Small intestine (tissue), 7 donors: Measurements from ENCODE around the gene NYAP2. TPM values are rescaled to one million over a fixed set of nuclear protein-coding genes. Genes with fewer than 3 reads are reported as not detected.

Experiments used
- DNase-seq, 2 donors: peaks; one replicate each; pipeline versions ENCODE4 v3.0.0 to v3.0.0-alpha.2; 2013
- FAIRE-seq: peaks from 2 replicates; lab custom pipeline; 2012; peaks lifted over from hg19 to GRCh38; lab: Jason Lieb, UNC
- H3K27ac ChIP-seq, 3 donors: one replicate each; pipeline ENCODE4 v1.5.1; 2013; ENCODE audit warnings: low read length in 2 of 3, mild to moderate bottlenecking in 2 of 3, control low read depth in 1 of 3, inconsistent platforms in 1 of 3, low read depth in 1 of 3, moderate library complexity in 1 of 3
- H3K27me3 ChIP-seq, 3 donors: one replicate each; pipeline ENCODE4 v1.6.1; 2013; ENCODE audit warnings: low read length in 3 of 3, inconsistent platforms in 1 of 3; ENCODE audit not compliant: control insufficient read depth in 3 of 3, insufficient read depth in 3 of 3
- H3K36me3 ChIP-seq, 3 donors: one replicate each; pipeline ENCODE4 v1.6.1; 2013; ENCODE audit warnings: low read length in 3 of 3, inconsistent platforms in 1 of 3, low read depth in 1 of 3, mild to moderate bottlenecking in 1 of 3, moderate library complexity in 1 of 3; ENCODE audit not compliant: control insufficient read depth in 3 of 3, insufficient read depth in 2 of 3
- H3K4me1 ChIP-seq, 3 donors: one replicate each; pipeline ENCODE4 v1.6.1; 2013; ENCODE audit warnings: low read length in 2 of 3, inconsistent platforms in 1 of 3, low read depth in 1 of 3, mild to moderate bottlenecking in 1 of 3, moderate library complexity in 1 of 3; ENCODE audit not compliant: control insufficient read depth in 3 of 3, insufficient read depth in 2 of 3
- H3K4me3 ChIP-seq, 3 donors: one replicate each; pipeline ENCODE4 v1.5.1; 2013; ENCODE audit warnings: low read length in 3 of 3, control low read depth in 1 of 3, inconsistent platforms in 1 of 3, low read depth in 1 of 3, mild to moderate bottlenecking in 1 of 3, moderate library complexity in 1 of 3
- H3K9me3 ChIP-seq, 2 donors: one replicate each; pipeline ENCODE4 v1.6.1; 2013; ENCODE audit warnings: low read depth in 1 of 2, low read length in 1 of 2; ENCODE audit not compliant: control insufficient read depth in 2 of 2, insufficient read depth in 1 of 2
- WGBS, 3 donors: extraction: QIAGEN DNeasy Blood & Tissue Kit; methylation state at CpG; one replicate each; pipeline ENCODE4 v1.1.7; 2013; 5-methylcytosine and 5-hydroxymethylcytosine counted together
- polyA plus RNA-seq, 4 donors: library from polyadenylated mRNA; stranded (reverse) in 3 of 4; unstranded in 1 of 4; fragments of 200-250 nt in 3 of 4; fragments of 120-200 nt in 1 of 4; gene quantifications; one replicate each; pipeline versions ENCODE4 v1.2.1 to v1.2.3, GENCODE V29; 2013
- donor health status: healthy with polysubstance abuse.
- donor health status: control.
- donor health status: control.
- donor health status: Bipolar disorder and iron deficiency.
- donor health status: healthy.

NYAP2 gene
- polyA plus RNA-seq, 4 donors: 0.07 to 0.12 TPM; not detected in 2

DNA sequence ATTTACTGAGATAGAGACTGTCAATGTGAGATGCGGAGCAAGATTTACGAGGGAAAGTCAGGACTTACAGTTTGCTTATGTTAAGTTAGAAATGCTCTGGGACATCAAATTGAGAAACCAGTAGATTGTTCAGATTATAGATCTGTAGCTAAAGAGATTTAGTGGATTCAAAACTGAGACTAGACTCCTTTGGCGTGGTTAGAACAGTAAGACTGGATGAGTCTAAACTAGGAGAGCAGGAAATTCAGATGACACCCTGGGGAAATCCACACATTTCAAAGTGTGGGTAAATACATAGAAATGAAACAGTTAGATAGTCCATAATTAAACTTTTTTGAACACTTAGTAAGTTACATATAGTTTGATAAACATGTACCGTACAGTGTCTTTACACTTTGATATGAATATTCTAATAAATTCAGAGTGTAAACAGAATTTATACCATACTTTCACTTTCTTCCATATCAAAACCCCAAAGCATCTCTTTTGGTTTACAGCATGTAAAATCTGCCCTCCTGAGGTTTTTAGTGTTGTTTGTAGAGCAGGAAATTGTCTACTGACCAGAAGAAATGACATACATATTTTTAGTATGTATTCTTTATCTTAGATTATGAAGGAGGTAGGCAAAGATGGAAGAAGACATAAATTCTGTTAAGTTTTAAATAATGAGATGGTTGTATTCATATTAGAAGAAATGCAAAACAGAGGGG is 231.5 kb downstream of the NYAP2 start:
- FAIRE-seq: no peak
- WGBS, 3 donors: 88 to 95% (median 93%) methylated on average over 4 of the region's 4 CpGs
- H3K27me3 ChIP-seq: peaks cover 0 to 3% (median 2%) of the 10 kb centered on the region in 3 donors

DNA sequence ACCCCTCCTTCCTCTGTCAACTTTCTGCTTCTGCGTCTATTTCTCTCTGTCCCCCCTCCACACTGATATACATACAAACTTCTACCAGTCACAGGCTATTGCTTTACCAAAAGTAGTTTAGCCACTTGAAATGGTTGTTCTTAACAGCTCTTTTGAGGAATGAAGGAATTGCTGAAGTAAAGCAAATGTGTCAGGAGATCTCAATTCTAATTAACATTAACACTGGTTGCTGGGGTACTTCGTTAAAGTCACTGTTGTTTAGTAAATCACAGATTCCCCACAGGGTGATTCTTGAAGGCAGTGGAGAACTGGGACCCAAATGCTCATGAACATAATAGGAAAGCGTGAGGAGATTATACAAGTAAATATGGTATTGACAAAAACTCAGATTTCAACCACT is 232.8 kb downstream of the NYAP2 start:
- no peak for FAIRE-seq

More for the DNA sequence above, 231.5 kb downstream of the NYAP2 start:
- no peaks in the 10 kb centered on the region for H3K9me3 ChIP-seq
- no peak overlapping the region for H3K4me3 ChIP-seq
- no peak overlapping the region for H3K27ac ChIP-seq
- no peaks in the 10 kb centered on the region for H3K36me3 ChIP-seq
- H3K4me1 ChIP-seq: no peaks in the 10 kb centered on the region
- no peak for DNase-seq

DNA sequence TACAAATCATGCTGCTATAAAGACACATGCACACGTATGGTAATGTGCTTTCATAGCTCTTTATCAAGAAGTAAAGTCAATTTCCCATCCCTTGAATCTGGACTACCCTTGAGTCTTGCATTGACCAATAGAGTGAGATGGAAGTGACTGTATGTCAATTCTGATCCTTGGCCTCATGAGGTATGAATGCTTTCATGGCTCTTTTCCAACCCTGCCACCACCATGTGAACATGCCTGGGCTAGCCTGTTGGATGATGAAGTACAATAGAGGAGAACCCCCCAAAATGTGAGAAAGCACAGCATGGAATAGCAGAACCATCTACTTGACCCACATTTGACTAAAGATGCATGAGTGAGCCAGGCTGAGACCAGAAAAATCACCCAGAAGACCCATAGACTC is 237.0 kb downstream of the NYAP2 start:
- no peaks in the 10 kb centered on the region for H3K36me3 ChIP-seq
- no peak overlapping the region for H3K27ac ChIP-seq
- peaks cover 0 to 2% (median 0%) of the 10 kb centered on the region in 3 donors for H3K27me3 ChIP-seq
- FAIRE-seq (no peak), DNase-seq (no peak)
- H3K9me3 ChIP-seq: no peaks in the 10 kb centered on the region
- no peaks in the 10 kb centered on the region for H3K4me1 ChIP-seq
- WGBS, 3 donors: 72 to 83% (median 82%) methylated on average over 1 of the region's 1 CpG
- no peak overlapping the region for H3K4me3 ChIP-seq

More for the DNA sequence above, 232.8 kb downstream of the NYAP2 start:
- Histone ChIP-seq H3K27ac (no peak overlapping the region), H3K9me3 (no peaks in the 10 kb centered on the region), H3K36me3 (no peaks in the 10 kb centered on the region), H3K27me3 (peaks cover 0 to 2% (median 0%) of the 10 kb centered on the region in 3 donors), H3K4me3 (no peak overlapping the region), H3K4me1 (no peaks in the 10 kb centered on the region)
- 81 to 91% (median 83%) methylated on average over 3 of the region's 3 CpGs for WGBS, 3 donors
- DNase-seq: no peak

- peak in 1 of 2 donors; percentile 1 for DNase-seq
- 10 to 38% (median 29%) methylated on average over 7 of the region's 7 CpGs for whole genome bisulfite sequencing, 3 donors
- H3K36me3 ChIP-seq: no peaks in the 10 kb centered on the region
- no peak overlapping the region for H3K4me3 ChIP-seq
- H3K4me1 ChIP-seq: no peaks in the 10 kb centered on the region
- no peak overlapping the region for H3K27ac ChIP-seq
- FAIRE-seq: no peak
- H3K27me3 ChIP-seq: peaks cover 0 to 2% (median 0%) of the 10 kb centered on the region in 3 donors
- no peaks in the 10 kb centered on the region for H3K9me3 ChIP-seq
Observed at GRCh38 chr2:225637259-225637658, 237.7 kb downstream of the NYAP2 start.

DNA sequence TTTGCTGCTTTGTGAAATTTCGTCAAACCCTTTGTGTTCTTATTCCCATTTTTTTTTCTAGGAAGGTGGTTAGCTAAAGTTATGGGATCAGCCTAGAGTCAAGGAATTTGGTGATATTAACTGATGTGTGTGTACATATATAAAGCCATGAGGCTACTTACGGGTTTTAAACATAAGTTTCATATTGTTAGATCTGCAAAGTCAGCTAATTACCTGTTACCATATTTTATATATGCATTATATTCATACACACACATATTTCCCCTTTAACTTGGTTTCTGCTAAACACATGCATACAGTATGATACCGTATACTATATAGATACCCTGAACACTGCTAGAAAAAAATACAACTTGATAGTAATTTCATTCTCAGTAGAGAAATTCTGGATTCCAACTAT is 241.0 kb downstream of the NYAP2 start:
- Histone ChIP-seq H3K27ac (no peak overlapping the region), H3K9me3 (peaks cover 0 to 5% of the 10 kb centered on the region in 2 donors), H3K36me3 (no peaks in the 10 kb centered on the region), H3K4me3 (no peak overlapping the region), H3K27me3 (no peaks in the 10 kb centered on the region), H3K4me1 (no peaks in the 10 kb centered on the region)
- FAIRE-seq: no peak
- 89 to 91% (median 90%) methylated on average over 3 of the region's 3 CpGs for WGBS, 3 donors
- no peak for DNase-seq

GRCh38 chr2:225649274-225649673 is 249.8 kb downstream of the NYAP2 start:
- Histone ChIP-seq H3K27ac (no peak overlapping the region), H3K4me1 (no peaks in the 10 kb centered on the region), H3K4me3 (no peak overlapping the region), H3K36me3 (no peaks in the 10 kb centered on the region), H3K9me3 (peaks cover 0 to 5% of the 10 kb centered on the region in 2 donors), H3K27me3 (no peaks in the 10 kb centered on the region)
- DNase-seq (no peak), FAIRE-seq (no peak)
- 62 to 69% (median 65%) methylated on average over 4 of the region's 4 CpGs for WGBS, 3 donors

- no peaks in the 10 kb centered on the region for H3K27me3 ChIP-seq
- peaks cover 0 to under 1% of the 10 kb centered on the region in 2 donors for H3K9me3 ChIP-seq
- H3K27ac ChIP-seq: no peak overlapping the region
- WGBS, 3 donors: 89 to 94% (median 92%) methylated on average over 8 of the region's 8 CpGs
- H3K4me1 ChIP-seq: no peaks in the 10 kb centered on the region
- no peak overlapping the region for H3K4me3 ChIP-seq
- no peak for FAIRE-seq
- no peaks in the 10 kb centered on the region for H3K36me3 ChIP-seq
- DNase-seq: no peak
Observed at GRCh38 chr2:225650041-225650440, 250.5 kb downstream of the NYAP2 start.

GRCh38 chr2:225660262-225661131 is 261.0 kb downstream of the NYAP2 start:
- 15 to 20% (median 16%) methylated on average over 11 of the region's 11 CpGs for WGBS, 3 donors
- Histone ChIP-seq H3K27ac (no peak overlapping the region), H3K27me3 (no peaks in the 10 kb centered on the region), H3K36me3 (no peaks in the 10 kb centered on the region), H3K9me3 (no peaks in the 10 kb centered on the region), H3K4me3 (no peak overlapping the region), H3K4me1 (no peaks in the 10 kb centered on the region)
- DNase-seq: peak; percentile 73 to 76
- FAIRE-seq: peak; percentile 39
